IMR-90 (cell line): Measurements from ENCODE around the gene RBM10. TPM values are rescaled to one million over a fixed set of nuclear protein-coding genes. Genes with fewer than 3 reads are reported as not detected.

Source experiments
- ATAC-seq: fragments of 200-7000 bp; cut with Tn5 transposase; 2 replicates; pipeline ENCODE4 v1.9.1; 2020; ENCODE audit warnings: low read depth, mild to moderate bottlenecking, moderate library complexity
- BruUV-seq: library from RNA; stranded (reverse); fragments of 400-500 nt; replicated peaks from 2 replicates; lab custom pipeline; 2021; lab: Mats Ljungman, UMichigan
- CTCF ChIA-PET: fragments of 300-600 bp; formaldehyde crosslinking; extraction: SDS; loops from one replicate; lab custom pipeline; 2021; ENCODE audit warnings: antibody characterized with exemption; lab: Yijun Ruan, JAX
- POLR2A ChIA-PET: fragments of 300-600 bp; sonication (Branson Sonifier 250); formaldehyde crosslinking; loops from one replicate; lab custom pipeline; 2022; ENCODE audit warnings: antibody characterized with exemption; ENCODE audit not compliant: unreplicated experiment; lab: Charles Lee
- DNase-seq: peaks from one replicate; pipeline ENCODE4 v3.0.0; 2013
- H2AFZ ChIP-seq: replicated peaks from 2 replicates; pipeline ENCODE3; 2013; ENCODE audit warnings: low read length, mild to moderate bottlenecking; ENCODE audit not compliant: poor library complexity
- H2AK5ac ChIP-seq: 2 replicates; pipeline ENCODE4 v1.6.1; 2013; ENCODE audit warnings: low read depth, low read length, inconsistent platforms
- H2AK9ac ChIP-seq: replicated peaks from 2 replicates; pipeline ENCODE3; 2013; ENCODE audit warnings: mild to moderate bottlenecking, low read depth, low read length, moderate library complexity; ENCODE audit not compliant: poor library complexity
- H2BK120ac ChIP-seq: 2 replicates; pipeline ENCODE4 v1.6.1; 2013; ENCODE audit warnings: low read depth, low read length, inconsistent platforms
- H2BK15ac ChIP-seq: 3 replicates; pipeline ENCODE4 v1.6.1; 2013; ENCODE audit warnings: low read depth, low read length, inconsistent platforms
- H2BK20ac ChIP-seq: 2 replicates; pipeline ENCODE4 v1.6.1; 2013; ENCODE audit warnings: low read depth, mild to moderate bottlenecking, inconsistent platforms, low read length, moderate library complexity
- H2BK5ac ChIP-seq: 2 replicates; pipeline ENCODE4 v1.6.1; 2013; ENCODE audit warnings: mild to moderate bottlenecking, low read depth, low read length, inconsistent platforms; ENCODE audit not compliant: poor library complexity, severe bottlenecking
- H3K14ac ChIP-seq: replicated peaks from 2 replicates; pipeline ENCODE4 v1.6.1; 2013; ENCODE audit warnings: low read depth, low read length, inconsistent platforms
- H3K18ac ChIP-seq: 2 replicates; pipeline ENCODE4 v1.6.1; 2013; ENCODE audit warnings: low read depth, low read length, control low read depth
- H3K23ac ChIP-seq: 2 replicates; pipeline ENCODE4 v1.6.1; 2013; ENCODE audit warnings: low read depth, low read length, inconsistent platforms
- H3K27ac ChIP-seq: 2 replicates; pipeline ENCODE4 v1.5.1; 2013; ENCODE audit warnings: mild to moderate bottlenecking, control low read depth, low read length; ENCODE audit not compliant: insufficient read depth
- H3K27me3 ChIP-seq: 2 replicates; pipeline ENCODE4 v1.6.1; 2013; ENCODE audit warnings: low read length; ENCODE audit not compliant: control insufficient read depth, insufficient read depth
- H3K36me3 ChIP-seq: 2 replicates; pipeline ENCODE4 v1.6.1; 2013; ENCODE audit warnings: low read length, mixed read lengths; ENCODE audit not compliant: control insufficient read depth, insufficient read depth
- H3K4ac ChIP-seq: 2 replicates; pipeline ENCODE4 v1.6.1; 2013; ENCODE audit warnings: low read depth, low read length, inconsistent platforms
- H3K4me1 ChIP-seq: 2 replicates; pipeline ENCODE4 v1.6.1; 2013; ENCODE audit warnings: low read length, mixed read lengths; ENCODE audit not compliant: control insufficient read depth, insufficient read depth
- H3K4me2 ChIP-seq: 2 replicates; pipeline ENCODE4 v1.6.1; 2013; ENCODE audit warnings: low read depth, mild to moderate bottlenecking, control low read depth, low read length, moderate library complexity
- H3K4me3 ChIP-seq: 2 replicates; pipeline ENCODE4 v1.5.1; 2013; ENCODE audit warnings: low read depth, mild to moderate bottlenecking, control low read depth, low read length, moderate library complexity; ENCODE audit not compliant: insufficient read depth
- H3K56ac ChIP-seq: 2 replicates; pipeline ENCODE4 v1.6.1; 2013; ENCODE audit warnings: low read length, inconsistent platforms; ENCODE audit not compliant: insufficient read depth; ENCODE audit errors: extremely low read depth
- H3K79me1 ChIP-seq, 2 experiments: 2 replicates each; pipeline ENCODE4 v1.6.1; 2013; ENCODE audit warnings: low read length in 2 of 2, inconsistent platforms in 1 of 2, low read depth in 1 of 2
- H3K9ac ChIP-seq: 2 replicates; pipeline ENCODE4 v1.6.1; 2013; ENCODE audit warnings: low read depth, low read length, control low read depth
- H3K9me1 ChIP-seq: 2 replicates; pipeline ENCODE4 v1.6.1; 2013; ENCODE audit warnings: low read length, inconsistent platforms; ENCODE audit not compliant: insufficient read depth
- H3K9me3 ChIP-seq: 2 replicates; pipeline ENCODE4 v1.6.1; 2013; ENCODE audit warnings: low read length; ENCODE audit not compliant: control insufficient read depth, insufficient read depth
- H4K20me1 ChIP-seq: 2 replicates; pipeline ENCODE4 v1.6.1; 2013; ENCODE audit warnings: low read length, inconsistent platforms; ENCODE audit not compliant: insufficient read depth
- H4K5ac ChIP-seq: 2 replicates; pipeline ENCODE4 v1.6.1; 2013; ENCODE audit warnings: mild to moderate bottlenecking, low read depth, low read length, control low read depth
- H4K8ac ChIP-seq, 2 experiments: 2 replicates each; pipeline ENCODE4 v1.6.1; 2013; ENCODE audit warnings: low read depth in 2 of 2, low read length in 2 of 2, control low read depth in 1 of 2, inconsistent platforms in 1 of 2
- H4K91ac ChIP-seq: 2 replicates; pipeline ENCODE4 v1.6.1; 2013; ENCODE audit warnings: low read depth, low read length, inconsistent platforms; ENCODE audit not compliant: insufficient read depth
- BHLHE40 ChIP-seq: fragments of 150-350 bp; IDR thresholded peaks from 2 replicates; pipeline ENCODE4 v1.6.1; 2016; ENCODE audit warnings: mild to moderate bottlenecking, low read depth, low read length
- FOS ChIP-seq: fragments of 150-350 bp; IDR thresholded peaks from 2 replicates; pipeline ENCODE4 v1.6.1; 2016; ENCODE audit warnings: low read depth, low read length
- MAFK ChIP-seq: IDR thresholded peaks from 2 replicates; pipeline ENCODE4 v1.6.1; 2012; ENCODE audit warnings: low read depth, low read length, improper control_type of control experiment
- MAZ ChIP-seq: IDR thresholded peaks from 2 replicates; pipeline ENCODE4 v1.6.1; 2012; ENCODE audit warnings: low read depth, mild to moderate bottlenecking, low read length, improper control_type of control experiment, moderate library complexity, borderline replicate concordance
- NFE2L2 ChIP-seq: fragments of 150-350 bp; IDR thresholded peaks from 2 replicates; pipeline ENCODE4 v1.6.1; 2016; ENCODE audit warnings: low read depth, mild to moderate bottlenecking, low read length
- RAD21 ChIP-seq: IDR thresholded peaks from 2 replicates; pipeline ENCODE4 v1.6.1; 2012; ENCODE audit warnings: low read length, improper control_type of control experiment
- SMC3 ChIP-seq: fragments of 150-350 bp; IDR thresholded peaks from 2 replicates; pipeline ENCODE4 v1.6.1; 2016; ENCODE audit warnings: low read depth, mild to moderate bottlenecking, antibody characterized with exemption, low read length, moderate library complexity
- WGBS, 2 experiments: methylation state at CpG; one replicate each; pipeline versions ENCODE4 v1.1.5 to v1.1.7; 2013; ENCODE audit warnings: missing lambda C conversion rate in 2 of 2; ENCODE audit not compliant: insufficient read length in 1 of 2; ENCODE audit errors: extremely low coverage in 2 of 2; 5-methylcytosine and 5-hydroxymethylcytosine counted together
- dilution Hi-C: fragments of 300-500 bp; cut with HindIII; formaldehyde crosslinking; loops from one replicate; pipeline ENCODE4 v1.14.3; 2018; ENCODE audit warnings: low sequenced_read_pairs; ENCODE audit not compliant: unreplicated experiment
- in situ Hi-C: fragments of 300-500 bp; cut with MboI; formaldehyde crosslinking; loops from 3 replicates; pipeline ENCODE4 v1.14.3; 2019; ENCODE audit warnings: low sequenced_read_pairs, inconsistent platforms, mixed read lengths
- intact Hi-C: fragments of 100-400 bp; cut with micrococcal nuclease; formaldehyde crosslinking; loops from 2 replicates; pipeline ENCODE4 v1.10.0; 2022
- polyA plus RNA-seq, 3 experiments: library from polyadenylated mRNA; depleted of rRNA; stranded (reverse); fragments of >200 nt; gene quantifications; 2 replicates each; pipeline ENCODE4 v1.2.3, GENCODE V29; 2012; ENCODE audit warnings: low replicate concordance in 1 of 3
- total RNA-seq: library from RNA; depleted of rRNA; stranded (reverse); fragments of >200 nt; gene quantifications from 2 replicates; pipeline ENCODE4 v1.2.3, GENCODE V29; 2012
- TF ChIP-seq, protein P1 (sequence below): fragments of 150-350 bp; IDR thresholded peaks from 2 replicates; pipeline ENCODE4 v1.6.1; 2017; ENCODE audit warnings: mild to moderate bottlenecking, antibody characterized with exemption, low read length, low read depth
- TF ChIP-seq, protein P2 (sequence below): conservative IDR thresholded peaks from 2 replicates; pipeline ENCODE4 v1.5.1; 2012; ENCODE audit warnings: mild to moderate bottlenecking, low read depth, low read length, improper control_type of control experiment

RBM10 gene
- total and polyA plus RNA-seq, 2 of the 4 experiments (the other 2 are of a cell fraction), result 33.4 to 36.0 TPM

GRCh38 chrX:47146121-47146935 lies 1.3 kb downstream of the RBM10 start (continued):
- TF ChIP-seq RAD21 (no peak), MAFK (no peak)

DNA sequence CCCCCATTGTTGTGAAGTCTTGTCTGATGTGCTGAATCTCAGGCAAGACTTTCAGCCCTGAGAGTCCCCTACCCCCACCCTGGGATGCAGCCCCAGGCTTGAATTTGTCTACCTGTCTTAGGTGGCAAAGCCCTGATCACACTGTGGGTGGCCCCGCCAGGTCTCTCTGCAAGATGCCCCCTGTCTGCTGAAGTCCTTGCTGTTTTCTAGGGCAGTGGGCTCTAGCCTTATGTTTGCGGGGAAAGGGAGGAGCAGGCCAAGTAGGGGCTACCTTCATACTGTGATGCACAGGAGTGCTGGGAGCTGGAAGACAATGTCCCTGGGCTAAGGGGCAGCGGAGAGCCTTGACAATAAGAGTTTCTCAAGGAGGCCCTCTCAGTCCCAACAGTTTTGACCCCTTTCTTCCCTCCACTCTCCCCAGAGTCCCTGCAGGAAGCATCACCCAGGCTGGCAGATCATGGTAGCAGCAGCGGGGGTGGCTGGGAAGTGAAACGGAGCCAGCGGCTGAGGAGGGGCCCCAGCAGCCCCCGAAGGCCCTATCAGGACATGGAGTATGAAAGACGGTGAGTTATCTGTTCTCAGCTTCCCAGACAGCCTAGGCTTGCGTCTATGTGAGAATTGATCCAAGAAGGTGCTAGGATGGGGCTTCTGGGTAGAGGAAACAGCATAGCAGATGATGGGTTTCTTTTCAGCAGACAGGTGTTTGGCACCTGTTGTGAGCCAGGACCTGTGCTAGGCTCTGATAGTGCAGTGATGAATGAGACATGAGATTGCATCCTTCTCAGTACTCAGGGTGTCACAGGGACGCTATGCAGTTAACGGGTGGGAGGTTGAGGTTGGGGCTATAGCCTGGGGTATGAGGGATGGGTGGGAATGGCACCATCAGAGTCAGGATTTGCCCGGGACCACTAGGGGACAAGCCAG lies 2.2 kb downstream of the RBM10 start:
- Histone ChIP-seq H3K4ac (no peak overlapping the region), H4K20me1 (peaks cover 37% of the 10 kb centered on the region), H3K36me3 (peaks cover 7% of the 10 kb centered on the region; the same call in 1 of the 2 replicates), H3K14ac (no peak overlapping the region), H3K79me1 (peaks cover 3 to 15% of the 10 kb centered on the region in 2 experiments; a peak in 2 of 4 replicates), H2BK5ac (no peak overlapping the region), H2AK5ac (no peak overlapping the region), H3K9ac (no peak overlapping the region), H3K18ac (no peak overlapping the region), H3K4me2 (peak overlapping the region; percentile 97; the same call in 1 of the 2 replicates), H3K27me3 (peaks cover 4% of the 10 kb centered on the region; the same call in 1 of the 2 replicates), H3K9me3 (no peaks in the 10 kb centered on the region), H2AK9ac (no peak overlapping the region), H4K5ac (no peak overlapping the region), H3K4me1 (peaks cover 2% of the 10 kb centered on the region; the same call in 1 of the 2 replicates), H3K9me1 (peaks cover 3% of the 10 kb centered on the region; the same call in 1 of the 2 replicates), H3K23ac (no peak overlapping the region), H2BK20ac (no peak overlapping the region), H4K8ac (no peak overlapping the region), H4K91ac (no peak overlapping the region), H3K4me3 (no peak overlapping the region), H3K56ac (no peak overlapping the region), H2BK120ac (no peak overlapping the region), H3K27ac (no peak overlapping the region), H2AFZ (no peak overlapping the region), H2BK15ac (no peak overlapping the region)
- no peak for ATAC-seq
- no TSS peak for BruUV-seq
- in situ Hi-C loops, result no loop called here
- 100% methylated on average over 2 of the region's 12 CpGs; no CpG with 5 or more reads in 1 of the 2 experiments for WGBS, 2 experiments
- no peak for DNase-seq
- dilution Hi-C loops, result no loop called here
- no peak for TF ChIP-seq MAZ
- TF ChIP-seq SMC3, result no peak
- TF ChIP-seq FOS, result no peak
- TF ChIP-seq NFE2L2, result no peak
- no peak for TF ChIP-seq RAD21
- no peak for TF ChIP-seq MAFK
- TF ChIP-seq, protein P1, sequence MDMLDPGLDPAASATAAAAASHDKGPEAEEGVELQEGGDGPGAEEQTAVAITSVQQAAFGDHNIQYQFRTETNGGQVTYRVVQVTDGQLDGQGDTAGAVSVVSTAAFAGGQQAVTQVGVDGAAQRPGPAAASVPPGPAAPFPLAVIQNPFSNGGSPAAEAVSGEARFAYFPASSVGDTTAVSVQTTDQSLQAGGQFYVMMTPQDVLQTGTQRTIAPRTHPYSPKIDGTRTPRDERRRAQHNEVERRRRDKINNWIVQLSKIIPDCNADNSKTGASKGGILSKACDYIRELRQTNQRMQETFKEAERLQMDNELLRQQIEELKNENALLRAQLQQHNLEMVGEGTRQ, result no peak
- TF ChIP-seq BHLHE40, result no peak
- TF ChIP-seq, protein P2, sequence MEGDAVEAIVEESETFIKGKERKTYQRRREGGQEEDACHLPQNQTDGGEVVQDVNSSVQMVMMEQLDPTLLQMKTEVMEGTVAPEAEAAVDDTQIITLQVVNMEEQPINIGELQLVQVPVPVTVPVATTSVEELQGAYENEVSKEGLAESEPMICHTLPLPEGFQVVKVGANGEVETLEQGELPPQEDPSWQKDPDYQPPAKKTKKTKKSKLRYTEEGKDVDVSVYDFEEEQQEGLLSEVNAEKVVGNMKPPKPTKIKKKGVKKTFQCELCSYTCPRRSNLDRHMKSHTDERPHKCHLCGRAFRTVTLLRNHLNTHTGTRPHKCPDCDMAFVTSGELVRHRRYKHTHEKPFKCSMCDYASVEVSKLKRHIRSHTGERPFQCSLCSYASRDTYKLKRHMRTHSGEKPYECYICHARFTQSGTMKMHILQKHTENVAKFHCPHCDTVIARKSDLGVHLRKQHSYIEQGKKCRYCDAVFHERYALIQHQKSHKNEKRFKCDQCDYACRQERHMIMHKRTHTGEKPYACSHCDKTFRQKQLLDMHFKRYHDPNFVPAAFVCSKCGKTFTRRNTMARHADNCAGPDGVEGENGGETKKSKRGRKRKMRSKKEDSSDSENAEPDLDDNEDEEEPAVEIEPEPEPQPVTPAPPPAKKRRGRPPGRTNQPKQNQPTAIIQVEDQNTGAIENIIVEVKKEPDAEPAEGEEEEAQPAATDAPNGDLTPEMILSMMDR, result no peak
- CTCF ChIA-PET, result no interaction called here
- POLR2A ChIA-PET, result no interaction called here
- intact Hi-C loops, result no loop called here
